HG03280 (cell line): ENCODE measurements around the gene GYS1.
"Not testable (repeated sequence)": the region's sequence is repeated elsewhere in the genome, so short reads cannot be mapped to it uniquely, and the experiment has no call there.

Experiments used
- ATAC-seq: cut with Tn5 transposase; IDR thresholded peaks from one replicate; pipeline ENCODE4 v1.9.1; 2021; ENCODE audit warnings: mild to moderate bottlenecking, moderate library complexity; ENCODE audit not compliant: unreplicated experiment

The GYS1 gene

DNA sequence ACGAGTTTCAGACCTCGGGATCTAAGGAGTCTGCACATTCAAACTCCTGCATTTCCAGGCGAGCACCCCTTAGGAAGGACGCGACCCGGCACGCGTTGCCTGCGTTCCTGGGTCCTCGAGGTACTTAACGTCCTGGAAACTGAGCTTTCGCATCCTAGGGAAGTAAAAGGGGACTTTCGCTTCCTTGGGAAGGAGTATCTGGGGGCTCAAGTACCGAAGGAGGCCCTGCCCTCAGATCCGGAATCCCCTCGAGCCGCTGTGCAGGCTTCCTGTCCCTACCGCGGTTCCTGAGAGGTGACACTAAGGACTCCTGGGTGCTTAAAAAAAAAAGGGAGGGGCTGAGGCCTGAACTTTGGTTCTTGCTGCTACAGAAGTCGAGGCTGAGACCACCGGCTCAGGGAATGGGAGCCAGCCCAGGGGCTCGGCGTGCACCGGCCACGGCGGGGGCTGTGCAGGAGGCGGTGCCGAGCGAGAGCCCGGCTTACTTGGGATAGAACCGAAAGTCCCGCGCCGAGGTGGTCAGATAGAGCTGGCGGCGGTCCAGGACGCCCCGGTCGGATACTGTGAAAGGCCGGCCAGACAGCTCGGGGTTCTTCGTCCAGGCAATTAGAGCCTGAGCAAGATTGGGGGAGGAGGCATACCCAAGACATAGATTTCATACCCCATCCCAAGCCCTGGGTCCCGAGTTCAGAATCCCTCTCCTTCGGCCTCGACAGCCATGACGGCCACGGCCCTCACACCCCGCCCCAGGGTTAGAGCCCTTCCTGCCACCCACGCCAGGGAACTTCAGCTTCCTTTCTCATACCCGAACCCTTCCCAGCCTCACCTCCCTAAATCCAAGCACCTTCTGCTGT is 25.5 kb upstream of the GYS1 start:
- ATAC-seq, result not testable (repeated sequence)

DNA sequence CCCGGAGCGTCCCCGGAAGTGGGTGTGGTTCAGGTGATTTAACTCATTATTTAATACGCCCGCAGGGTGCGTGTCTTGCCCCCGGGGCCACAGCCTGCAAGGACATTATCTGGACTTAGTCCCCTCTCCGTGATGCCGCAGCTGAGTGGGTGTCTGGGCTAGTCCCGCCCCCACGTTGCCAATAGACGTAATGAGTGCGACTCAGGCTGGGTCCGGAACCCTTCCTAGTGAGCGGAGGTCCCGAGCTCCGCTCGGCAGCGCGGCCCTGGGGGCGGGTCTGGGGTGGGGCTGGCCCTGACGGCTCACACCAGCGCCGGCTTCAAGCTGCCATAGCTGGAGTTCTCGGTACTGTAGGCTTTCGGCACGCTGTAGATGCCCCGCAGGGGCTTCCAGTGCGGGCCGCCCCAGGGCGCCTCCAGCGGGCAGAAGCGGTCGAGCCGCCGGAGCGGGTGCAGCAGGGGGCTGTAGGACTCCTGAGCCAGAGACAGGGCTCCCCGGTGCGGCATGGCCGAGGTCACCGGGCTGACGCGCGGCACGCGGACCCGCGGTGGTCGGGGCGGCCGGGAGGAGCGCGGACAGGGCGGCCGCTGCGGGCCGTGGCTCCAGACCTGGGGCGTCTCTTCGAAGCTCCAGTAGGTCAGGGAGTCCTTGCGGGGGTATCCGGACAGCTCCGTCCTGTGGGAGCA is 24.7 kb upstream of the GYS1 start:
- peak; percentile 43 for ATAC-seq

DNA sequence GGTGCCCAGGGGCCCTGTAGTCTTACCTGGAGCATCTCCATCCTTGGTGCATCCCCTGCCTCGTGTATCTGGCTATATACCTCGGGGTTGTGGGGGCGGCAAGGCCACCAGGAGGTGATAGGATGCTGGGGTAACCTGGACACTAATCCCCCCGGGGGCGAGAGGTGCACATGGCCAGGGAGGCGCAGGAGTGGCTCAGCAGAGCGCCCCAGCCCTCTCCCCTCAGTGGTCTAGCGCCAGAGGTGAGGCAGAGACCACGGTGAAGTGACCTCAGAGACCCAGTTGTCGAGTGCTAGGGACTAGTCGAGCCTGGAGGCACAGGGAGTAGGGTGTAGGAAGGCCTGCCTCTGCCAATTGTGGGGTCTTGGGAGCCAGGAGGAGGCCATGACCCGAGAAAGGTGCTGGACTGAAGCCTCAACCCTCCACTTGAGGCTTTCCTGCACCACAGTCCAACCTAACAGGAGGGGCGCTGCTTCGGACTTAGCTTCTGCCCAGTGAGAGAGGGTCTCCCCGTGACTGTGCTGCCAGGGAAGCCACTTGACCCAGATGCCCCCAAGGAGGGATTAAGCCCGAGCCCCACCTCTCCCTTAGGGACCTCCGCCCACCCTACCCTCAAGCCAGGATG is 24.0 kb upstream of the GYS1 start, which contains the start of gene LHB:
LHB (minus strand) TSS at position 51 of the 625 bp plus-strand sequence; CDS start at position 41, 10 bp downstream.
- ATAC-seq, result no peak

DNA sequence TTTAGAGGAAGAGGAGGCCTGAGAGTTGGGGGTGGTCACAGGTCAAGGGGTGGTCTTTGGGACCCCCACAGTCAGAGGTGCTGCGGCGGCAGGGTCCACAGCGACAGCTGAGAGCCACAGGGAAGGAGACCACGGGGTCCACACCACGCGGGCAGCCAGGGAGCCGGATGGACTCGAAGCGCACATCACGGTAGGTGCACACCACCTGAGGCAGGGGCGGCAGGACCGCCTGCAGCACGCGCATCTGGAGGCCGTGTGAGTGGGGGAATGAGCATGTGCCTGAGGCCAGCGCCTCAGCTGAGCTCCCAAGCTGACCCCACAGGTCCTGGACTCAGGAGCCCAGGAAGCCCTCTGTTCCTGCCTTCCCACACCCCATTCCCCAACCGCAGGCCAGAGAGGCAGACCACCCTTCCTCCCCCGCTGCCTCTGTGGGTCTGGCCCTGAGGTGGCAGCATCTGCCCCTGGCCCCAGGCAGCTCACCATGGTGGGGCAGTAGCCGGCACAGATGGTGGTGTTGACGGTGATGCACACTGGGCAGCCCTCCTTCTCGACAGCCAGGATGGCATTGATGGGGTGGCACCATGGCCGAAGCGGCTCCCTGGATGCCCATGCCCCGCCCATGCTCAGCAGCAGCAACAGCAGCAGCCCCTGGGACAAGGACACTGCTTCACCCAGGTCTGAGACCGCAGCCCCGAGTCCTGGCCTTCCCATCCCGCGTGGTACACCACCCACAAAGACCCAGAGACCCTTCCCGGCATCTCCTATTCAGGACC is 23.1 kb upstream of the GYS1 start:
- ATAC-seq, result no peak

DNA sequence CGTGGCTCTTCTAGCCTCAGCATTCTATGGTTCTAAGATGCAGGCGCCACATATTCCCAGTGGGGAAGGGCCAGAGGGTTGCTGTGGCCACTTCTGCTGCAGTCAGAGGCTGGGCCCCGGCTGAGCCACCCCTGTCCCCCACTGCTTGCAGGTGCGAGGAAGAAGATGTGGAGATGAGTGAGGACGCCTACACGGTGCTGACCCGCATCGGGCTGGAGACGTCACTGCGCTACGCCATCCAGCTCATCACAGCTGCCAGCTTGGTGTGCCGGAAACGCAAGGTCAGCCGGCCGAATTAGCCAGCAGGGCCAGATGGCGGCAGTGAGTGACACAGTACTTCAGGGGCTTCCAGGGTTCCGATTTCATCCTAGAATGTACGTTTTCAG is 21.8 kb upstream of the GYS1 start:
- ATAC-seq, result no peak

DNA sequence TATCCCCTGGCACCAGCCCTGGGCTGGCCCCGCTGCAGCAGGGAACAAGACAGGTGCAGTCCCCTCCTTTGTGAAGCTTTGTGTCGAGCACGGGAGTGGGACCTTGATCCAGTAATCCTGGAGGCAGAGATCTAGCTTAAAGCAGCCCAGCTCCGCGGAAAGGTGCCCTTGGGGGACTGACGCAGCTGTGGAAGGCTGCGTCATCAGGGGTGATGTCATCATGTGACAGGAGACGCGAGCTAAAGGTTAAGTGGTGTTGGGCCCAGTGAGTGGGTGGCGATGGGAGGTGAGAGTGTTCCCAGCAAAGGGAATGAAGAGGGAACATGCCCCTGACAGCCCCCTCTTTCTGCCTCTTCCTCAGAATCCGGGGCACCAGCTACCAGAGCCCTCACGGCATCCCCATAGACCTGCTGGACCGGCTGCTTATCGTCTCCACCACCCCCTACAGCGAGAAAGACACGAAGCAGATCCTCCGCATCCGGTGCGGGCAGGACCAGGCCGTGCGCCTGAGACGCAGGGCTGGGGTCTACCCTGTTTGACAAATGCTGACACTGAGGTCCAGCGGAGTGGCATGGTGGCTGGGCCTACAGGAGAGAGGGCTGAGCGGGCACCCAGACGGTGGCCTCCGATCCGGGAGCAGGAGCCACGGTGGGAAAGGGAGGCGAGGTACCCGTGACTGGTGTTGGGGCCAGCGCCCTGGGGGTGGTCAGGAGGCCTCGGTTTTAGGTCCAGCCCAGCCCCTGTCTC is 21.2 kb upstream of the GYS1 start:
- no peak for ATAC-seq

DNA sequence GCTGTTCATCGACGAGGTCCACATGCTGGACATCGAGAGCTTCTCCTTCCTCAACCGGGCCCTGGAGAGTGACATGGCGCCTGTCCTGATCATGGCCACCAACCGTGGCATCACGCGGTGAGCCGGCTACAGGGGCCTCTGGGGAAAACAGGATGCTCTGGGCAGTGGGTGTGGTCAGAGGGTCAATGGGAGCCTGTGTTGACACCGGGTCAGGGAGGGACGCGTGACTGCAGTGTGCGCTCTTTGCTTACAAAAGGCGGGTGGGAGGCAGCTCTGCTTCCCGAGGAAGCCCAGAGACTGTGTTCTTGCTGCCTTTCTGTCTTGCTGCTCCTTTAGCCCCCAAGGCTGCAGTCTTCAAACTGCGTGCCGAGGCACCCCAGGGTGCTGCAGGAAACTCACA is 18.1 kb upstream of the GYS1 start:
- no peak for ATAC-seq

DNA sequence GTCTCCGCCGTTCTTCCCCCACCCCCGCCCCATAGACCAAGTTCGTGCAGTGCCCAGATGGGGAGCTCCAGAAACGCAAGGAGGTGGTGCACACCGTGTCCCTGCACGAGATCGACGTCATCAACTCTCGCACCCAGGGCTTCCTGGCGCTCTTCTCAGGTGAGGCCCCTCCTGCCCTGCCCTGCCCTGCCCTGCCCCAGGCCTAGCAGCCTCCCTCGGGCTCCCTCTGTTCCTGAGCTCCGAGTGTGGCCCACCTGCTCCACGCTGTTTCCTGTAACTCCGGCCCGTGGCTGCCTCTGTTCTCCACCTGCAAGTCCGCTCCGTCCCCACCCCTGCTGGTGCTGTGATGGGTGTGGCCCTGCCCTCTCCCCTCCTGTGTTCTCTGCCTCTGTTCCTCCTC is 17.3 kb upstream of the GYS1 start:
- ATAC-seq, result no peak

DNA sequence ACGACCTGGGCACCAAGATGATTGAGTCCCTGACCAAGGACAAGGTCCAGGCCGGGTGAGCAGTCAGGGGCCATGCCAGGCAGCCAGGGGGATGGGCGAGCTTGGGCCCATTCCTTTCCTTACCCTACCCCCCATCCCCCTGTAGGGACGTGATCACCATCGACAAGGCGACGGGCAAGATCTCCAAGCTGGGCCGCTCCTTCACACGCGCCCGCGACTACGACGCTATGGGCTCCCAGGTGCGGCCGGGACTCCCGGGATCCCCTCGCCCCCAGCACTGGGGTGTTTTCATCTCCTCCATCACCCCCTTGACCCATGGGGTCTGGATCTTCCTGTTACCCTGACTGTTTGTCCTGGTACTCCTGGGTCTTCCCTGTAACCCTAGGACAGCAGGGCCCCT is 16.7 kb upstream of the GYS1 start:
- no peak for ATAC-seq

DNA sequence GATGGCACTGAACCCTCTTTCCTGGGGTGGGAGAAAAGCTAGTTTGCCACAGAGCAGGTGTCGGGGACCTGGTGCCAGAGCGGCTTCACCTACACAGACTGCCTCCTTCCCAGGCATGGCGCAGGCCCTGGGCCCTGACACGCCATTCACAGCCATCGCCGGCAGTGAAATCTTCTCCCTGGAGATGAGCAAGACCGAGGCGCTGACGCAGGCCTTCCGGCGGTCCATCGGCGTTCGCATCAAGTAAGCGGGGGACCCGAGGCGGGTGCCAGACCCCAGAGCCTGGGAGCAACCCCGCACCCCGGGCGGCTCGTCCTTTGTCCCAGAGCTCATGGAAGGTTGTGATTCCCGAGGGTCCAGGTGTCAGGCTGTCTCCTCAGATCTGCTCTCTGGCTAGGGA is 13.8 kb upstream of the GYS1 start:
- no peak for ATAC-seq

DNA sequence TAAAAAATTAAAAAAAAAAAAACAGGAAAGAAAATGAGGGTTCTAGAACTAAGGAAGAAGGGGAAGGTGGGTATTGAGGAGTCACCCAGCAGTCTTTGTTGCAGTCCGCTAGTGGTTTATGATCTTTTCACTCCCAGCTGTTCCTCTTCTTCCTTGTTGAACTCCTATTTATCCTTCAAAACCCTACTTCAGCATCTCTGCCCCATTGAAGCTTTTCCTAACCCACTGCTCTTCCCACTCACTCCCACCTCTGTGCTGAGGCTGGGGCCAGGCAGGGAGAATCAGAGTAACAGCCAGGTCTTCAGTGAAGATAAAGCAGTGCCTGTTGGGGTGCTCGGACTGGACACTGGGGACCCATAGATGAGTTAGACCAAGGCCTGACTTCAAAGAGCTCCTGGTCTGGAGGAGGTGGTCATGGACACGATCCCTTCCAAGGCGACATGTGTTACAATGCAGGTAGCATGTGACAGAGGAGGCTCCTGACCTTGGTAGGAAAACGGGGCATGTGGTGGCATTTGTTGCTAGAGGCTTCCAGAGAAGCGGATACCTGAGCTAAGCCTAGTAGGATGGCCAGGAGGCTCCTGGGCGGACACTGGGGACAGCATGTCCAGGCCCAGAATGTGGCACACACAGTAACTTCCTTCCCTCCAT is 12.0 kb upstream of the GYS1 start:
- ATAC-seq, result no peak

DNA sequence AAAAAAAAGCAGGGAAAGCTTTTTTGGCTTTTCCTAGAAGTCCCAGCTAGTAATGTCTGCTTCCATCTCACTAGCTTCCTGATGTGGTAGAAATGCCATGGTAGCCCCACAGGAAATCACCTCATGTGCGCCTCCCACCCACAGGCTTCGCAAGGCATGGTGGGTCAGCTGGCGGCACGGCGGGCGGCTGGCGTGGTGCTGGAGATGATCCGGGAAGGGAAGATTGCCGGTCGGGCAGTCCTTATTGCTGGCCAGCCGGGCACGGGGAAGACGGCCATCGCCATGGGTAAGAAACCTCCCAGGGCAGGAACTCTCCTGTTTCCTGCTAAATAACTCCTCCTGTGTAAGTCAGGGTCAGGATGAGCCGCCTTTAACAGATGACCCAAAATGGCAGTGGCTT is 11.0 kb upstream of the GYS1 start:
- ATAC-seq, result no peak

DNA sequence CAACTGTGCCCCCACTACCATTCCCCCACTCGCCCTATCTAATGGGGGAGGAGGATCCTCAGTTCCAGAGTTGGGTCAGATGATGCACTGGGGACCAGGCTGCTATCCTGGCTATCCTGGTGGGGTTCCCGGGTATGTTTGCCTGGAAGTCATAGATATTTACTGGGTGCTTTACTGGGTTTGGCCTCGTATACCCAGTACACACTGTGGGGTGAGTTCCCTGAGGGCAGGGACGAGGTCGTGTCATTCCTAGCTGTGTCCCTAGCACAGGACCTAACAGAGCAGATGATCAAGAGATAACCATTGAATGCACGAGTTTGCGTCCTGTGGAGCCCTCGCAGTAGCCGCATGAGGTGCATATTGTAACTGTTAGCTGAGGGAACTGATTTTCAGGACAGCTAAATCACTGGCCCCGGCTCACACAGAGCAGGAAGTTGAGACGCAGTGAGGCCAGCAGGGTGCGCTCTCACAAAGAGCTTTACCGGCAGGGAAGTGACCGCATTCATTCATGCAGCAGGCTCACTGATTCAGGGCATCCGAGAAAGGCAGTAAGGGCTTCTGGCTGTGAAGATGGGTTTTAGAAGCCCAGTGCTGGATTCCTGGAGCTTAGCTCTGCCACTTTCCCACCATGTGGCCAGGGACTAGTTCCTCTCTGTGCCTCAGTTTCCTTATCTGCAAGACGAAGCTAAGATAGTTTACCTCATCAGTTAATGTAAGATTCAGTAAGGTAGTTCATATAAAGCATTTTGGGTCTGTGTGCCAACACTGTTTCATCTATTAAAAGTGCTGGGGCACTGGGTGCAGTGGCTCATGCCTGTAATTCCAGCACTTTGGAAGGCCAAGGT is 6.6 kb upstream of the GYS1 start:
- ATAC-seq, result no peak

DNA sequence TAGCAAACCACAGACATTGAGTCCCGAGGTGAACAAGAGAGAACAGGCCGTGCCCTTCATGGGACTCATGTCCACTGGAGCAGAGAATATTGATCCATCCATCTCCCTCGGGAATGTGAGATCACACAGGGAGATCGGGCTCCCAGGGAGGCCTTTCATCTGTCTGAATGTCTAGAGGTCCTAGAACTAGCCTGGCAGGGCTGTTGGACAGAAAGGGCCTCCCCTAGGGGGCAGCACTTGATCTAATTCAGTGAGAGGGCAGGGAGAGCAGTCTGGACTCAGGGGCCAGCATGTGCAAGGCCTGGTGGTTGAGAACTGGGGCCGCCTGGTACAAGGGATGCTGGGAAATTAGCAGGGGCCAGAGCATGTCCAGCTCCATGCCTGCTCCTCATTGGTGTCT is 4.9 kb upstream of the GYS1 start:
- no peak for ATAC-seq

DNA sequence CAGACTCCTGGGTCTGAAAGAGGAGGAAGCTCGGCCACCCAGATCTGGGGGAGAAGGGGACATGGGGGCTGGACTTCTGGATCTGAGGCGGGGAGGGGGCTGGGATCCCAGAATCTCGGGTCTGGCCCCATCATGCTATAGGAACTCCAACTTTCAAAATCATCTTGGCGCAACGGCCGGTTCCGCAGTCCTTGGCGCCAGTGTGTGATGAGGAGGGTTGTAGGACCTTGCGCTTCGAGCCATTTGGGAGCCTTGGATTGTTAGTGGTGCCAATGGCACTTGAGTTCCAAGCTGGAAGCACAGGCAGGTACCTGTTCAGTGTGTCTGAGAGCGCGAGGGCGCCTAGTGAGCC is 902 bp upstream of the GYS1 start:
- no peak for ATAC-seq

DNA sequence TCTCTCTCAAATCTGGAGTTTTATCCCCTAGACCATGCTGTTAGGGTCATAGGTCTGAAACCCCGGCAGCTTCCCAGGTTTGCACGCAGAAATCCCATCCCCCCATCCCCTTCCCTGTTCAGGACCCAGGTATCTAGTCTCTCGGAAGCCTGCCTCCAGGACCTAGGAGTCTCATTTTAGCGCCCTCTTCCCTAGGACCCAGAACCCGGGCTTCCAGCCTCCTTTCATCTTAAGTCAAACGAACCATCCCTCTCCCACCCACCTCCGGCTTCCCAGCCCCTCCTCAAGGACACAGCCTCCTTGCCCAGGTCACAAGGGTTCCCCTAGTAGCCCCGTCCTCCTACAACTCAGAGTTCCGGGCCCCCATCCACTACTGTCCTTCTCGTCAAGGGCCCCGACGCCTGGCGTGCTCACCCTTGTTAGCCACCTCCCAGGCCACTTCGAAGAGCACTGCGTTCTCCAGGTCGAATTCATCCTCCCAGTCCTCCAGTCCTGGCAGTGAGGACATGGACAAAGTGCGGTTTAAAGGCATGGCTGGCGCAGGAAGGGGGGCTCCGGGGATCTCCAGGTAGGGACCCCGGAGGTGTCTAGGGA is 431 bp downstream of the GYS1 start:
- ATAC-seq, result no peak

DNA sequence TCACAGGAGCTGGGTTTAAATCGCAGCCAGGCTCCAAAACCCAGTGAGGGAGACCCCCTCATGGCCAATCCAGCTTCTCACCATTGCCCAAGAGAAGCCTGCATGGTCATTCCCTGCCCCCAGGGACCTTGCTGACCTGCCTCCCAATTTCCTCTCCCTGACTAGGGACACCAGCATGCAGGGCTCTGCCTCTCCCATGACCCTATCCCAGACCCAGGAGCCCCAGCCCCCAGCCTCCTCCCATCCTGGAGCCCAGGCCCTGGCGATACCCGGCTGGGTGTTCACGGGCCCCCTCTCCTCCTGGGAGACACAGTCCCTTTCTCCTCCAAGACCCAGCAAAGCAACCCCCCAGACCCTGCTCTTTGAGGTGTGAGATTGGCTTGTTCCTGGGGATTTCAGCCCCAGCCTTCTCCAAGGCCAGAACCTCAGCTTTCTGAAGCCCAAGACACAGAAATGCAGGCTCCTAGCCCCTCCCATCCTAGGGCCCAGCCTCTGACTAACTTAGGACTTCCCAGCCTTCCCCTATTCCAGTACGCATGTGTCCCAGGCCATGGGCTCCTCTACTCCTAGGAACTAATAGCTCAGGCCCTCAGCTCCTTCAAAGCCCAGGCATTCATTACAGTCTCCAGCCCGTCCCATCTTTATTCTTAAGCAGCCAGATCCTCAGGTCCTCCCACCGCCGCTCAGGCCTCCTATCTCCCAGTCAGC is 1.1 kb downstream of the GYS1 start:
- ATAC-seq, result no peak

DNA sequence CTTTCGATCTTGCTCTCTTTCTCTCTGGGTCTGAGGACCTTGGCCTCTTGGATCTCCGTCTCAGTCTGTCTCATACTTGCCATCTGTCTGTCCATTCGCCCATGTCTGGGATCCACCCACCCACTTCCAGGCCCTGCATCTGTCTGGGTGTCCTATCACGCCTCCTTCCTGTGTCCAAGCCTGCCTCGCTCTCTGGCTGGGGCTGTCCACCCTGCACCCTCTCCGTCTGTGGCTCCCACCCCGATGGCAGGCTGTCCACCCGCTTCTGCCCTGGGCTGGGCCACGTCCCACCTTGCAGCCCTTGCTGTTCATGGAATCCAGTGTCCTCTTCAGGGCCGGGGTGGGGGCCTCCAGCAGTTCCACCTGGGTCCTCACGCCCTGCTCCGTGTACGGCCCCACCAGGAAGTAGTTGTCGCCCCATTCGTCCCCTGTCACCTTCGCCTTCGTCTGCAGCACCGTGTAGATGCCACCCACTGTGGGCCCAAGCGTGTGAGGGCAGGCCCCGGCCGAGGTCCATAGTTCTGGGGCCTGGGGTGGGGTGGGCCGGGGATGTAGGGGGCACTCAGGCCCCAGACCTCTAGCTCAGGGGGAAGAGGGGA is 2.0 kb downstream of the GYS1 start:
- no peak for ATAC-seq
